Raji (cell line): ENCODE results near the gene ARID1A.

ENCODE experiments used
- POLR2A ChIP-seq: IDR thresholded peaks from 2 replicates; pipeline ENCODE4 v1.6.1; 2011; ENCODE audit warnings: low read depth, low read length, control low read depth; ENCODE audit not compliant: insufficient read depth

Gene ARID1A

DNA sequence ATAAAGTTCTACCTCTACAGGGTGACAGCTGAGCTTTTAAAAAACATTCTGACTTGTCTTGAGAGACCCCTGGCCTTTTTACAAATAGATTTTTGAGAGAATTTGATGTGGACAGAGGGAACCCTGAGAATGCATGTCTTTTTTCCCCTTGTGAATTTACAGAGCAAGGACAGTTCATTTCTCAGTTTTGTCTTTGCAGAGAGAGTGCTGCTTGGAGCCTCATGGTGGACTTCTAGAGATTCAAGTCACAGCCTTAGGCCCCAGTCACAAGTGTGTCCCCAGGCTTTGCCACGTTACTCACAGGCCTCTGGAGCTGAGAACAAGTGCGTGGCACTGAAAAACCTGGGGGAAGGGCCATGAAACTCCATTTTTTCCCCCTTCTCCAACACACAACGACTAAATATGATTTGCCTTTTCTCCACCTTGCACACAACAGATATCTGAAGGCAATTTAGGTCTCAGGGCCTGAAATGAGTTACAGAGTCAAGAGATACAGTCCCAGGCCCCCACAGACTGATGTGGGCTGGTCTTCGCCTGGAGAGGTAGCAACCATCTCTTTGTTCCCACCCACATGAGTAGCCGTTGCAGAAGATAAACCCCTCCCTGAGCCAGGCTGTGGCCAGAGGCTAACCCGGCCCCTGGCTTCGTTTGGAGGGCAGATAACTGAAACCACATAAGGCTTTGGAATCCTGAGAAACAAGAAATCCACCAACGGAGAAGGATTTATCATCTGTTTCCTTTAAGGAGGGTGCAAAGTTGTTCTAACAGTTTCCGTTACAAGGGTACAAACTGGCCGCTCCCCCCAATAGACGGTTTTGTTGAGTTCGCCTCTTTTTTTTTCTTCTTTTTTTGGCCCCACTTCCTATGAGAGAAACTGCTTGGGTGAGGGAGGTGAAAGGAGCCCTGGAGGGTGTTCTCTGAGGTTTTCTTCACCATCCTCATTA, 90.9 kb downstream of the ARID1A start:
- TF ChIP-seq POLR2A: peak; percentile 76

- TF ChIP-seq POLR2A: no peak
These were observed 91.5 kb downstream of the ARID1A start for GRCh38 chr1:26787381-26787705.

GRCh38 chr1:26787706-26788514, 92.1 kb downstream of the ARID1A start, which contains the start of gene PIGV:
Gene PIGV, plus strand, starts transcription at chr1:26787950. Its CDS starts 2,866 bp downstream, at chr1:26790816.
- TF ChIP-seq POLR2A: peak; percentile 95

- no peak for TF ChIP-seq POLR2A
These were observed 92.6 kb downstream of the ARID1A start for GRCh38 chr1:26788515-26788785.

- peak; percentile 69 for TF ChIP-seq POLR2A
These were observed 93.2 kb downstream of the ARID1A start for GRCh38 chr1:26788836-26789611.

DNA sequence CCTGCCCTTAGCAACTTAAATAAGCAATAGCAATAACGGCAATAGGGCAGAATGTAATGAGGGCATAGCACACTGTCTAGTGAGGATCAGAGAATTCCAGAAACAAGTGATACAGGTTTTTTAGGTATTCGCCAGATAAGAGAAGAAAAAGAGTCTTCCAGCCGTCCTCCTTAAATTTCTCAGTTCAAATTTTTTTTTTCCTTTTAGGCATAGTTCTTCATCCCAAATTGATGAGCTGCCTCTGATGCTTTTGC, 93.7 kb downstream of the ARID1A start:
- TF ChIP-seq POLR2A: no peak

DNA sequence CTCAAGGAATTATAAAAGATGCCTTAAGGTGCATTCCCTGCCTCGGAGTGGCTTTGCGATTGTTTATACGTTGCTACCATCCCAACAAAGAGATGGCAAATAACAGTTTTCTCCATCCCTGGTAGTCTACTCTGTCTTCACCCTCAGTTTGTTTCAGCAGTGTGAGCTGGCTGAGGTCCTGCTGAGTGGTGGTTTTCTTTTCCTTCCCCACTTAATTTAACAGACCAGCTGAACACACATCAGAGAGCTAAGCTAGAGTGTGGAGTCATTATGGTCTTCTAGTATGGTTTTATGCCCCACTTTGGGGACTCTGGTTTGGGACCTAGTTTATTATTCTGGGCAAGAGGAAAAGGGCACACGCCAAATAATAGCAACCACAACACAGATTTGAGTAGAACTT, 94.1 kb downstream of the ARID1A start:
- no peak for TF ChIP-seq POLR2A

DNA sequence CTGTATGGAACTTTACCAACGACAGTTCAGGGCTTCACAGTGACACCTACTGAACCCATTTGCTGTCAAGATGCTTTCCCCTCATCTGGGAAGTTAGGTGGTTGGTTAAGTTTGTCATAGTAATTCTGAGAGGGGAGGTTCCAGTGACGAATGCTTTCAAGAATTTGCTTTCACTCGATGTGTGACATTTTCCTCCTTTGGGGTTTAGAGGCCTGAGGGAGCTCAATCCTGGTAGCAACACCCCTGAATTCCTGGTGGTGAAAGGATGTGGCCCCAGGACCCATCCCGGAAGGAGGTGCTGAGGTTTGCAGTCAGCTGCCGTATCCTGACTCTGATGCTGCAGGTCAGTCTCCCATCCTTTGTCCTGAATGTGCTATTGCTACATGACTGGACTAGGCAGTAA, 94.7 kb downstream of the ARID1A start:
- TF ChIP-seq POLR2A: no peak

GRCh38 chr1:26791148-26791547, 95.3 kb downstream of the ARID1A start:
- TF ChIP-seq POLR2A: no peak

- TF ChIP-seq POLR2A: no peak
These were observed 95.8 kb downstream of the ARID1A start for GRCh38 chr1:26791626-26792025.

DNA sequence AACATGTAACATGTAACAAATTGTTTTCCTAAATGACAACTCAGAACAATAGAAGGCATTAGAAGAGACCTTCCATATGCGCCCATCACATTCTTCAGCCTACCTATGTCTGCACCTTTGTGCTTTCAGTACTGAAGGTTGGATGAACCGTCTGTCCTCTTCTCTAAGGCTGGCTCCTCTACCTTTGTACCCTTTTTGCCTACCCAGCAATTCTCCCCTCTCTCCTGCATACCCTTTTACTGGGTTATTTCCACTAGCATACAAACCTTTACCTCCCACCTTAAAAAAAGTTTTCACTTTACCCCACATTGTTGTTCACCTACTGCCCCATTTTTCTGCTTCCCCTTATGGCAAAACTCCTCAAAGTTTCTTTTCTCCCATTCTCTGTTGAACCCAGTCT, 97.1 kb downstream of the ARID1A start:
- no peak for TF ChIP-seq POLR2A

GRCh38 chr1:26794391-26794790, 98.6 kb downstream of the ARID1A start:
- TF ChIP-seq POLR2A: no peak

- no peak for TF ChIP-seq POLR2A
These were observed 101.8 kb downstream of the ARID1A start for GRCh38 chr1:26797627-26798026.

GRCh38 chr1:26799479-26800142, 103.8 kb downstream of the ARID1A start:
- TF ChIP-seq POLR2A: no peak

DNA sequence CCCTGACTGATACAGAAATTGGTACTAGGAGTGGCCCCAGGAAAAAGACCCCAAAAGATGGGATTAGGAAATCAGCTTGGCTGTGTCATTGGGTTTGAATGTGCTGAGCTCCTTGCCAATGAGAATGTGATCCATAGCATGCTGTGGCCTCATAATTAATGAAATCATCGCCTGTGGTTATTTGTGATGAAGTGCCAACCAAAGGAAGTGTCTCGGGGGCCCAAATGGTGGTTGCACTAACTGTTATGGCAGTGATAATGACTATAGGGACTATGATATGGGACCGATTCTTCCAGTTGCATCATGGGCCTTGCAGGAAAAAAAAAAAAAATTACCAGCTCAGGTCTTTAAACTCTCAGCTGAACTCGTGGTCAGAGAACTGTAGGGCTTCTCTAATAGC, 115.2 kb downstream of the ARID1A start:
- TF ChIP-seq POLR2A: no peak
